ENCODE results near the gene SRCAP.
"Not testable (repeated sequence)": the region's sequence is repeated elsewhere in the genome, so short reads cannot be mapped to it uniquely, and the experiment has no call there.

SRCAP gene

GRCh38 chr16:30699615-30700099 is 686 bp downstream of the SRCAP start:
- no peak for DNase-seq

- no peak for DNase-seq
Observed at GRCh38 chr16:30700491-30700890, 1.5 kb downstream of the SRCAP start.

GRCh38 chr16:30700971-30701370 is 2.0 kb downstream of the SRCAP start:
- DNase-seq = no peak

- DNase-seq = not testable (repeated sequence)
Observed at GRCh38 chr16:30703071-30703470, 4.1 kb downstream of the SRCAP start.

GRCh38 chr16:30703971-30704370 is 5.0 kb downstream of the SRCAP start:
- no peak for DNase-seq

- no peak for DNase-seq
Observed at GRCh38 chr16:30706046-30706445, 7.1 kb downstream of the SRCAP start.

- DNase-seq = no peak
Observed at GRCh38 chr16:30710971-30711370, 12.0 kb downstream of the SRCAP start.

- DNase-seq = no peak
Observed at GRCh38 chr16:30711712-30712111, 12.7 kb downstream of the SRCAP start.

- DNase-seq = no peak
Observed at GRCh38 chr16:30715750-30716445, 16.9 kb downstream of the SRCAP start.

GRCh38 chr16:30720086-30720485 is 21.1 kb downstream of the SRCAP start:
- no peak for DNase-seq

- no peak for DNase-seq
Observed at GRCh38 chr16:30720694-30721093, 21.7 kb downstream of the SRCAP start.

GRCh38 chr16:30721167-30721566 is 22.2 kb downstream of the SRCAP start:
- no peak for DNase-seq

GRCh38 chr16:30721606-30722005 is 22.6 kb downstream of the SRCAP start:
- DNase-seq = no peak

GRCh38 chr16:30722443-30722842 is 23.5 kb downstream of the SRCAP start:
- DNase-seq = no peak

- DNase-seq = no peak
Observed at GRCh38 chr16:30722916-30723315, 23.9 kb downstream of the SRCAP start.

GRCh38 chr16:30723725-30724355 is 24.9 kb downstream of the SRCAP start:
- DNase-seq = no peak

- no peak for DNase-seq
Observed at GRCh38 chr16:30724641-30725417, 25.9 kb downstream of the SRCAP start.

- no peak for DNase-seq
Observed at GRCh38 chr16:30725418-30725792, 26.4 kb downstream of the SRCAP start.

- no peak for DNase-seq
Observed at GRCh38 chr16:30728321-30728720, 29.4 kb downstream of the SRCAP start.

- DNase-seq = no peak
Observed at GRCh38 chr16:30728899-30729672, 30.1 kb downstream of the SRCAP start.

GRCh38 chr16:30731411-30731810 is 32.4 kb downstream of the SRCAP start:
- DNase-seq = no peak

GRCh38 chr16:30736995-30737793 is 38.2 kb downstream of the SRCAP start:
- DNase-seq = no peak

Measured in NCI-H2227 treated with DMSO at 0.1 percent for 48 hours (cell line).